ENCODE measurements around the gene CLSTN2.
"Not testable (repeated sequence)": the region's sequence is repeated elsewhere in the genome, so short reads cannot be mapped to it uniquely, and the experiment has no call there.

CLSTN2 gene

DNA sequence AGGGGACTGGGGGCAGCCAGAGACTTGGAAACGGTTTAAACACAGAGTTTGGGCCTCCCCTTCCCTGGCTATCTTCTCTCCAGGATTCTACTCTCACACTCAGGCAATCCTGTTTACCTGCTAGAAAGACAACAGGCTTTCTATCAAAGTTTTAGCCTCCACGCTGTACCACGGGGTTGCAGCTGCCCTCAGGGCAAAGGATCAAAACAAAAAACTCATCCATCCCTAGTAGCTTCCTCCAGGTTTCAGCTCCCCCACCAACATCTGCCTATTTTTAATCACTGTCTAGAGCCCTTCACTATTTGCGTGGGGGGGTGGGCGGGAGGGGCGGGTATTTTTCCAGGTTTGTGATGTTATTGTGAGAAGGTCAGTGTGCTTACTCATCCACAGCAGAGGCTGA is 456.1 kb downstream of the CLSTN2 start:
- no peak for DNase-seq

- no peak for DNase-seq
Observed at GRCh38 chr3:140394488-140395133, 459.6 kb downstream of the CLSTN2 start.

- no peak for DNase-seq
Observed at GRCh38 chr3:140395134-140396075, 460.4 kb downstream of the CLSTN2 start.

- DNase-seq, result no peak
Observed at GRCh38 chr3:140396110-140396509, 461.1 kb downstream of the CLSTN2 start.

DNA sequence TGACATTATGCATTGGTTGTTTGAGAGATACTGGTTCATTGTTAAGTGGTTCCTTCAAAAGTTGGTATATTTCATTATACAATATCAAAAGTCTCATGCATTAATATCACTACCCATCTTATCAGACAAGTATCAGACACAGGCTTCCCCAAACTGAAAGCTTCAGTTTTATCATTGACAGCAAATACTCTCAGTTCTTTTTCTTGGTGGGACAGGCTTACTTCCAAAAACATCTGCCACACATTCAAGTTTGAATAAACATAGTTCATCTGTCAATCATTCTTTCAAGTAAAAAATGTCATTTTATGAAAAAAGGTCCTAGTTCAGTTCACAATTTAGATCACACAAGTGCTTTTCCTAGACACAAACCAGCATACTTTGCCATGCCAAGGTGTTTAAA is 462.9 kb downstream of the CLSTN2 start:
- DNase-seq, result no peak

DNA sequence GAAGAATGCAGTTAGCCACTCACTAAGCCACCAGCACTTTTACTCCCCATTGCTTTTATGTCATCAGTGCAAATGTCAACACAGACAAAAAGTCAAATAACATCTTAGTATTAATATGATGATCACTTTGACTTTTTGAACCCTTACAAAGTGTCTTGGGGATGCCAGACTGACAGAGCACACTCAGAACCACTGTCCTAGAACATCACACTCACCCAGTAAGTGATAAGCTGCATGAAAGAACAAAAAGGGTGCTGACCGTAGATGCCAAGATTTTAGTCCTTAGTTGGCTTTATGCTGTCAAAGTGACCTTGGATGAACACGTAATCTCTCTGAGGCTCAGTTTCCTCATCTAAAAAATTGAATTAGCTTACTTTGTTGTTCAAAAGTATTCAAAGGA is 463.4 kb downstream of the CLSTN2 start:
- no peak for DNase-seq

DNA sequence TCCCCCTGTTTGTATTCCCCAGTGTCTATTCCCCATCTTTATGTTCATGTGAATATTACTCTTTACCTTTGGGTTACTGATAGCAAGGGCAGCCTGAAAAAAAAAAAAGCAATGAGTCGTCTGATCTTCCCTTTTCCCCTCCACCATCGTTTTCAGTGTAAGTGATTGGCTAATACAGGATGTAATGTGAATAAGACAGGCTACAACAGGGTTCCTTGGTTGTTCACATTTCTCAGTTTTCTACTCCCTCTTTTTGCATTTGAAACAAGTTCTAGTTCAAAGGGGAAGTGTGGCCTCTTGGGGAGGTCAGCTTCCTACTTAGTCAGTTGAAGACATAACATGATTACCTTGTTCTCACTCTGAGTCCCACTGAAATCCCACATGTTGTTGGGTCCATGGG is 464.9 kb downstream of the CLSTN2 start:
- no peak for DNase-seq

GRCh38 chr3:140403079-140403478 is 468.1 kb downstream of the CLSTN2 start:
- no peak for DNase-seq

DNA sequence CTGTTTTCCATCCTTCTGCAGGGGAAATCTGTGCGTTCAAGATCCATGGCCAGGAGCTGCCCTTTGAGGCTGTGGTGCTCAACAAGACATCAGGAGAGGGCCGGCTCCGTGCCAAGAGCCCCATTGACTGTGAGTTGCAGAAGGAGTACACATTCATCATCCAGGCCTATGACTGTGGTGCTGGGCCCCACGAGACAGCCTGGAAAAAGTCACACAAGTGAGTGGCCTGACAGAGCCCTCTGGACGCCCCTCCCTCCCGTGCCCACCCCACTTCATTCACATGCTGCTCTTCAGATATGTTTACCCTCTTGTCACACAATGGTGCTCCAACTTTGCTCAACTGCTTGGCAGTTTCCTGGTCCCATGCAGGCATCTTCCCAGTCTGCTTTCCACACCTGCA is 468.6 kb downstream of the CLSTN2 start:
- peak; percentile 82 for DNase-seq

DNA sequence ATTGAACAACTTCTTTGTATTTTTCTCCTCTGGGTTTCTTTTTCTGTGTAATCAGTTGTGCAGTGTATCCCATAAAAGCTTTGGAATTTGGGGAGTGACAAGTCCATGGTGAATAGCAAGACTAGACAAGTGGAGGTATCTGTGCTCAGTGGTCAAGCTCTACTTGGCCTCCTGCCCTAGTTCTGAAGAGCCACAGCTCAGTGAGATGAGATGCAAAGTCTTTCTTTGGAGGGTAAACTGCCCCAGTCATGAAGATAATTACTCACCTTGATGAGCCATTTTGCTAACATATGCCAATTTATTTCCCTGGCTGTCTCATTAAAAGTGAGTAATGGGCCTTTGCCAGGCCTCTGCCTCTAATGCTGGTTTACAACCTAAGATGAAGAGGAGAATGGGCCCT is 471.7 kb downstream of the CLSTN2 start:
- no peak for DNase-seq

DNA sequence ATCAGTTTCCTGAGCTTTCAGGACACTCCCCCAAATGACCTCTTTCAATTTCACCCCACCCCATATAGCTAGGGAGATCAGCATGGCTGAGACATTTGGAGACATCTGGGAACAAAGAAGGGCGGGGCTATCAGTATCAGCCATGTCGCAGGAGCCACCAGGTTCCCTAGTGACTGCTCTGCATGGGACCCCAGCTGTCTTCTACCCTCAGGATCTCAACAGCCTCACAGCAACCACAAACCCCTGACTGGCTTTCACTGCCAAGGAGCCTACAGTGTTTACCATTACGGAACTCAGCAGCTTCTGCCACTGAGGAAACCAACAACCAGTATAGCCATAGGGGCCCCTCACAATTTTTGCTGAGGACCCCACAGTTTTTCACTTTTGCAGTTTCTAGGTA is 473.3 kb downstream of the CLSTN2 start:
- DNase-seq, result no peak

DNA sequence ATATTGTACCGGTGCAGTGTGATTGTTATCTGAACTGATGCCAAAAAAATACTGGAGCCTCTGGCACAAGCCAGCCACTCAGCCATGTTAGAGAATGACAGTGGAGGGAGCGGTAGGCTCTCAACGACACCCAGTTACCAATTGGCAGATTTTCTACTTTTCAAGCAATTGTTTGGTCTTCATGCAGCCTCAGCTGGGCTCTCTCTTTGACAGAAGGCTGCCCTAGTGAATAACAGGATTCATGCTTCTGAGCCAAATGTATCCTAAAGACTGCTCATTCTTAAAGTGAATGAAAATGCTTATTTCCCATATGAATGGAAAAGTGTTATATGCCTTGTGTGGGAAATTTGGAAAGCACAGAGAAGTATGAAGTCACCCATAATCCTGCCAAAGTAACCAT is 481.7 kb downstream of the CLSTN2 start:
- DNase-seq, result peak; percentile 41

GRCh38 chr3:140420621-140421357 is 485.8 kb downstream of the CLSTN2 start:
- DNase-seq, result no peak

- DNase-seq, result no peak
Observed at GRCh38 chr3:140421884-140422283, 486.9 kb downstream of the CLSTN2 start.

DNA sequence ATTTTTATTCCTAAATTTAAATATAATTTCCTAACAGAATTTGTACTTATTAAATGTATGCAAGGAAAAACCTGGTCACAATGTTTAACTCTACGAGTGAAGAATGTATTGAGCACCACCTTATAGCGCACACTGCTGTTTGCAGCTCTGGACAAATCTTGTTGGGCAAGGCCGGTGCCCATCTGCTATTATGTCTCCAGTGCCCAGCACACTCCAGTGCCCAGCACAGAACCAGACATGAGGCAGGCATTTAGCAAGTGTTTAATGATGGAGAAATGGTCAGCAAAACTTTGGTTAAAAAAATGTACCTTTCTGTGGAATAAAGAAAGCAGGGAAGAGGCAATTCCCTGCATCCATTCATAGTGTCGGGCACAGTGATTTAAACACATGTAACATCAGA is 488.2 kb downstream of the CLSTN2 start:
- DNase-seq, result no peak

DNA sequence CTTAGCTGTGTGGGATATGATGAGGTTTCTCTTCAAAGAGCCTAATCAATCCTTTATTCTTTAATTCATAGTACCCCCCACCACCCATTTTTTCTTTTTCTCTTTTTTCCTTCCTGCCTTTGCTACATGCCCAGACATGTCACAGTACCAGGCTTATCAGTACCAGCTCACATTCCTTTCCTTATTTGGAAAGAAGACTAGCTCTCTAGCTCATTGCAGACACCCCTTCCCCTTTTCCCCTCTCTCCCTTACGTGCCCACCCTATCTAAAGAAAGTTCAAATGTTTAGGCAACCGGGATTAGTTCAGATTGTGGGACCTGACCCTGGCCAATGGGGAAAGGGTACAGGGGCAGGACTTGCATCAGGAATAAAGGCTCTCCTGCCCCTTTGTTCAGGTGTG is 488.6 kb downstream of the CLSTN2 start:
- not testable (repeated sequence) for DNase-seq

DNA sequence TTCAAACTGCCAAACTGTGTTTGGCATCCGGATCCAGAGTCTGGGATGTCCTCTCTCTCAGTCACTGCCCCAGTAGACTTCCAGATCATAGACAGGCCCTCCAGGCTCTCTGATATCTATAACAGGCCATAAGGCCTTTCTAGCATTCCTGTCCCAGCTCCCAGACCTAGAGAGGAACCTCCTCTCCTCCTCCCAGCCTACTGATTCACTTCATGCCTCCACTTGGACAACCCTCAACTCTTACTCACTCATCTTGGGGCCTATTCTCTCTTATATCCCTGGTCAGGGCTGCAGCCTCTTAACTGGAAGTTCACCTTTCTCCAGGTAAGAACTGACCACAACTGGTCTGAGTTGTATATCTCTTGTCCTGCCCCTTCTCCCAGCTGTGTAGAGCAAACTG is 489.2 kb downstream of the CLSTN2 start:
- DNase-seq, result no peak

GRCh38 chr3:140424726-140425125 is 489.7 kb downstream of the CLSTN2 start:
- DNase-seq, result no peak

GRCh38 chr3:140427786-140428185 is 492.8 kb downstream of the CLSTN2 start:
- DNase-seq, result no peak

DNA sequence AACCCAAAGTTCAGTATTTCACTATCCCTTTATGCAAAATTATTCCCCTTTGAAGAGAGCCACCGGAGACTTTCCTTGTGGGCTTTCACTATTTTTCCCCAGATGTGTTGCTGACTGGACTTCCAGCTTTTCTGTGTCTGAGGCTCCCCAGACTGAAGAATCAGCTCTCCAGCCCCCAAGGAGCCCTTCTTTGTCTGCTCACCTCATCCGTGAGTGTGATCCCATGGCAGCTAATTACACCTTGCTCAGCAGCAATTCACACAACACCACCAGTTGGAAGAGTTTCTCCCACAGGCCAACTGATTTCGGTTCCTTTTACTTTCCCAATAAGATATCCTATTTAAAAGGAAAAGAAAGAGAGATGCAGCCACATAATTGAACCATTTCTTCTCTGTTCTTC is 493.4 kb downstream of the CLSTN2 start:
- DNase-seq, result no peak

DNA sequence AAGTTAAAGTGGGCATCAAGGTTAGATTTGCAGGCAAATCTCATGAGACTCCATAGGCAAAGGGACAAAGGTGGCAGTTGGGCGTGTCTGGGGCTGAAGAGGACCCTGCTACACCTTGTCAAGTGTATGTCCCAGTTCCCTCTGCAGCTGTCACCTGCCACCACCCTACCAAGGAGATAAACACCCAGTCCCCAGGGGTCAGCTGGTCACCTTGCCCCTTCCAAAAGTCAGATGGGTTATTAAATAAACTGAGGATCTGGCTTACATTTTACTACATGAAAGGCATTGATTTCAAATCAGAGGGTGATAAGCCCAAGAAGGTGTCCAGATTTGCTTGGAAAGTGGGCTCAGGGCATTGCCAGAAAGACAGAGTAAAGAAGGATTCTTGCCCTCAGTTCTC is 494.8 kb downstream of the CLSTN2 start:
- no peak for DNase-seq

GRCh38 chr3:140430494-140430893 is 495.5 kb downstream of the CLSTN2 start:
- DNase-seq, result no peak

DNA sequence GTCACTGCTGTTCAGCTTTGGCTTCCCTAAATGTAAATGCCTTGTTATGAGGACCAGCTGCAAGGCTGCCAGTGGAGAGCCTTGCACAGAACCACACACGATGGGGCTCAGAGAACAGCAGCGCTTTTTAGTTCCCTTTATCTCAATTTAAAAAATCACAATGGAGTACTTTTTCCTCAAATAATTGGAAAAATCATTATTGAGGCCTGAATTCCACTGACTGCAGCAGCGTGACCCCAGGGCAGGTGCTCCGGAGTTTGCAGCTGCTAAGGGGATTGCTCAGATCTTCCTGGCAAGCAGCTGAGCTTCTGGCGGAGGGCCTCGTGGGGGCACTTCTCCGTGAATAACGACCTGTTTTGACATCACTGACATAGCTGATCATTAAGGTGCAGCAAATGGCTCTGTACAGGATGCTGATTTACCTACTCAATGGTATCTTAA is 497.3 kb downstream of the CLSTN2 start:
- peak; percentile 87 for DNase-seq

DNA sequence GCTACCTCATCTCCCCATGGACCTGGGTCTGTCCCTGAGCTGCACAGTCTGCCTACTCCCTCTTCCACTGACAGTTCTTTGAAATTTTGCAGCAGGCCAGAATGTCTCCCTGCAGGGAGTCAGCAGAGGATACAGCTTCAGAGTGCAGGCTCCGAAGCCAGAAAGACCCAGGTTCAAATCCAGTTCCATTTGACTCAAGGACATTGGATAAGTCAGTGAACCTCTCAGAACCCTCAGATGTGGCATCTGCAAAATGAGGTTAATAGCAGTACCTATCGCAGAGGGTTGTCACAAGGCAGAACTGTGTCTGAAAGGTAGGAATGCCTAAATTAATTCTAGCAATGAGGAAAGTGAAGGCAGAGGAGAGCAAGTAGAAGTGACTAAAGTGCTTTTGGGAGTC is 498.4 kb downstream of the CLSTN2 start:
- DNase-seq, result no peak

Data from DMS79 (cell line).